ENCODE measurements around the gene ATF6B. TPM values are rescaled to one million over a fixed set of nuclear protein-coding genes. Genes with fewer than 3 reads are reported as not detected.
A peak's percentile ranks its signal among the peaks of the same experiment; 100 is the strongest.

ATF6B gene
- total and polyA plus RNA-seq, 2 experiments from 2014 or later: 24.9 to 26.1 TPM

DNA sequence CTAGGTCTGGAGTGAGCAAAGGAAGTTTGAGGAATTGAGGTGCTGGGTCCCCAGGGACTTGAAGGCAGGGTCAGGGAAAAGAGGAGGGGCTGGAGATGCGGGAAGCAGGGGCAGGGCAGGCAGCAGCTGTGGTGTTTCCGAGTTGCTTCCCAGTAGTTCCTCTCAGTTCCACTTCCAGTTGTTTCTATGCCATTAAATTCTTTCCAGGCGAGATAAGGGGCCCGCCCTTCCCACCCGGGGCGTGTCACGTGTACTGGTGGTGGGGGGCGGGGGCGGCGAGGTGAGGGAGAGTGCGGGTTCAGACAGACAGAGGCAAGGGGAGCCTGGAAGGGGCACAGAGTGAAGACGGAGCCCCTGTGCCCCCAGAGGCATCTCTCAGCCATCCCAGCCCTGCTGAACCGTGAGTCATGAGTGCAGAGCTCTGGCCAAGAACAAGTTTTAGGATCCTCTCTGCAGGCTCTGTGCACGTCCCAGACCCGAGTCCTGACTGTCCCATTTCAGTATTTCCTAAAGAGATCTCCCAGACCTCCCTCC is 19.9 kb downstream of the ATF6B start:
- DNase-seq (ENCODE audit: low spot score) (peak; percentile 56), ATAC-seq (peak; percentile 49)
- H2AFZ ChIP-seq: no peak overlapping the region
- H4K20me1 ChIP-seq (replicated peaks; ENCODE audit: insufficient read depth): no peaks in the 10 kb centered on the region; the same call in none of the 2 replicates
- no peaks in the 10 kb centered on the region; the same call in 1 of the 2 replicates for H3K9me2 ChIP-seq (ENCODE audit: insufficient read depth)
- peaks cover 21% of the 10 kb centered on the region for H3K4me1 Mint-ChIP-seq
- peaks cover 22% of the 10 kb centered on the region for H3K27me3 Mint-ChIP-seq (ENCODE audit: insufficient read depth, low read depth, poor library complexity)
- H3K27ac Mint-ChIP-seq: no peak overlapping the region
- peaks cover 13% of the 10 kb centered on the region; the same call in 1 of the 2 replicates for H3K4me1 ChIP-seq (ENCODE audit: insufficient read depth)
- peaks cover 8% of the 10 kb centered on the region; the same call in 1 of the 2 replicates for H3K27me3 ChIP-seq (ENCODE audit: insufficient read depth)
- peak overlapping the region; percentile 45 for H3K4me3 Mint-ChIP-seq
- H3K4me3 ChIP-seq: peak overlapping the region; percentile 41; the same call in 1 of the 2 replicates
- H3K79me2 ChIP-seq (replicated peaks; ENCODE audit: insufficient read depth): no peaks in the 10 kb centered on the region
- H3K36me3 ChIP-seq (ENCODE audit: insufficient read depth): no peaks in the 10 kb centered on the region
- no peaks in the 10 kb centered on the region for H3F3A ChIP-seq (replicated peaks; ENCODE audit: low read depth)
- H3K9me3 Mint-ChIP-seq: peaks cover 2% of the 10 kb centered on the region; the same call in 1 of the 3 replicates
- TF ChIP-seq EZH2phosphoT487 (IDR thresholded peaks at IDR 0.05; ENCODE audit: unreplicated experiment) (no peak), EZH2 (IDR thresholded peaks at IDR 0.05; ENCODE audit: low read depth, unreplicated experiment) (no peak), ZNF114 (CRISPR knock-in tag; IDR thresholded peaks at IDR 0.05) (no peak), JUNB (IDR thresholded peaks at IDR 0.05; ENCODE audit: unreplicated experiment) (no peak), NANOG (IDR thresholded peaks at IDR 0.05; ENCODE audit: borderline replicate concordance) (no peak), CREB1 (CRISPR knock-in tag; IDR thresholded peaks at IDR 0.05; ENCODE audit: low read depth) (no peak), STAT1 (IDR thresholded peaks at IDR 0.05; ENCODE audit: unreplicated experiment) (no peak), ZNF462 (CRISPR knock-in tag; IDR thresholded peaks at IDR 0.05) (no peak), ZNF331 (CRISPR knock-in tag; IDR thresholded peaks at IDR 0.05; ENCODE audit: low read depth) (no peak), POLR2AphosphoS5 (IDR thresholded peaks at IDR 0.05; ENCODE audit: low read depth) (no peak)
- TF ChIP-seq, protein P1, sequence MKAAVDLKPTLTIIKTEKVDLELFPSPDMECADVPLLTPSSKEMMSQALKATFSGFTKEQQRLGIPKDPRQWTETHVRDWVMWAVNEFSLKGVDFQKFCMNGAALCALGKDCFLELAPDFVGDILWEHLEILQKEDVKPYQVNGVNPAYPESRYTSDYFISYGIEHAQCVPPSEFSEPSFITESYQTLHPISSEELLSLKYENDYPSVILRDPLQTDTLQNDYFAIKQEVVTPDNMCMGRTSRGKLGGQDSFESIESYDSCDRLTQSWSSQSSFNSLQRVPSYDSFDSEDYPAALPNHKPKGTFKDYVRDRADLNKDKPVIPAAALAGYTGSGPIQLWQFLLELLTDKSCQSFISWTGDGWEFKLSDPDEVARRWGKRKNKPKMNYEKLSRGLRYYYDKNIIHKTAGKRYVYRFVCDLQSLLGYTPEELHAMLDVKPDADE (IDR thresholded peaks at IDR 0.05): no peak
- TF ChIP-seq, protein P2, sequence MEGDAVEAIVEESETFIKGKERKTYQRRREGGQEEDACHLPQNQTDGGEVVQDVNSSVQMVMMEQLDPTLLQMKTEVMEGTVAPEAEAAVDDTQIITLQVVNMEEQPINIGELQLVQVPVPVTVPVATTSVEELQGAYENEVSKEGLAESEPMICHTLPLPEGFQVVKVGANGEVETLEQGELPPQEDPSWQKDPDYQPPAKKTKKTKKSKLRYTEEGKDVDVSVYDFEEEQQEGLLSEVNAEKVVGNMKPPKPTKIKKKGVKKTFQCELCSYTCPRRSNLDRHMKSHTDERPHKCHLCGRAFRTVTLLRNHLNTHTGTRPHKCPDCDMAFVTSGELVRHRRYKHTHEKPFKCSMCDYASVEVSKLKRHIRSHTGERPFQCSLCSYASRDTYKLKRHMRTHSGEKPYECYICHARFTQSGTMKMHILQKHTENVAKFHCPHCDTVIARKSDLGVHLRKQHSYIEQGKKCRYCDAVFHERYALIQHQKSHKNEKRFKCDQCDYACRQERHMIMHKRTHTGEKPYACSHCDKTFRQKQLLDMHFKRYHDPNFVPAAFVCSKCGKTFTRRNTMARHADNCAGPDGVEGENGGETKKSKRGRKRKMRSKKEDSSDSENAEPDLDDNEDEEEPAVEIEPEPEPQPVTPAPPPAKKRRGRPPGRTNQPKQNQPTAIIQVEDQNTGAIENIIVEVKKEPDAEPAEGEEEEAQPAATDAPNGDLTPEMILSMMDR (conservative IDR thresholded peaks at IDR 0.05; ENCODE audit: low read depth in 2 of 2): no peak
- TF ChIP-seq, protein P3, sequence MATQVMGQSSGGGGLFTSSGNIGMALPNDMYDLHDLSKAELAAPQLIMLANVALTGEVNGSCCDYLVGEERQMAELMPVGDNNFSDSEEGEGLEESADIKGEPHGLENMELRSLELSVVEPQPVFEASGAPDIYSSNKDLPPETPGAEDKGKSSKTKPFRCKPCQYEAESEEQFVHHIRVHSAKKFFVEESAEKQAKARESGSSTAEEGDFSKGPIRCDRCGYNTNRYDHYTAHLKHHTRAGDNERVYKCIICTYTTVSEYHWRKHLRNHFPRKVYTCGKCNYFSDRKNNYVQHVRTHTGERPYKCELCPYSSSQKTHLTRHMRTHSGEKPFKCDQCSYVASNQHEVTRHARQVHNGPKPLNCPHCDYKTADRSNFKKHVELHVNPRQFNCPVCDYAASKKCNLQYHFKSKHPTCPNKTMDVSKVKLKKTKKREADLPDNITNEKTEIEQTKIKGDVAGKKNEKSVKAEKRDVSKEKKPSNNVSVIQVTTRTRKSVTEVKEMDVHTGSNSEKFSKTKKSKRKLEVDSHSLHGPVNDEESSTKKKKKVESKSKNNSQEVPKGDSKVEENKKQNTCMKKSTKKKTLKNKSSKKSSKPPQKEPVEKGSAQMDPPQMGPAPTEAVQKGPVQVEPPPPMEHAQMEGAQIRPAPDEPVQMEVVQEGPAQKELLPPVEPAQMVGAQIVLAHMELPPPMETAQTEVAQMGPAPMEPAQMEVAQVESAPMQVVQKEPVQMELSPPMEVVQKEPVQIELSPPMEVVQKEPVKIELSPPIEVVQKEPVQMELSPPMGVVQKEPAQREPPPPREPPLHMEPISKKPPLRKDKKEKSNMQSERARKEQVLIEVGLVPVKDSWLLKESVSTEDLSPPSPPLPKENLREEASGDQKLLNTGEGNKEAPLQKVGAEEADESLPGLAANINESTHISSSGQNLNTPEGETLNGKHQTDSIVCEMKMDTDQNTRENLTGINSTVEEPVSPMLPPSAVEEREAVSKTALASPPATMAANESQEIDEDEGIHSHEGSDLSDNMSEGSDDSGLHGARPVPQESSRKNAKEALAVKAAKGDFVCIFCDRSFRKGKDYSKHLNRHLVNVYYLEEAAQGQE (IDR thresholded peaks at IDR 0.05; ENCODE audit: unreplicated experiment): no peak
- no peaks in the 10 kb centered on the region; the same call in 2 of the 3 replicates for H3K36me3 Mint-ChIP-seq (ENCODE audit: low read depth)
- peak overlapping the region; percentile 68 for H3K4me2 ChIP-seq
- no peak overlapping the region for H3K27ac ChIP-seq (ENCODE audit: low read depth)

All from GM23338 (cell line).